NCI-H1694 (cell line): Measurements from ENCODE around the gene LPAR6.

ENCODE experiments used
- DNase-seq: peaks from one replicate; lab custom pipeline; 2025; lab: John Stamatoyannopoulos, UW

Gene LPAR6

GRCh38 chr13:48369988-48370387 lies 42.9 kb downstream of the LPAR6 start:
- DNase-seq, result no peak
